Epithelial cell of proximal tubule (primary cell): ENCODE measurements around the gene SRPK1. TPM values are rescaled to one million over a fixed set of nuclear protein-coding genes. Genes with fewer than 3 reads are reported as not detected.
A peak's percentile ranks its signal among the peaks of the same experiment; 100 is the strongest.
"Not testable (repeated sequence)": the region's sequence is repeated elsewhere in the genome, so short reads cannot be mapped to it uniquely, and the experiment has no call there.

Experiments used
- DNase-seq: peaks from one replicate; pipeline ENCODE4 v3.0.0-alpha.2; 2011; ENCODE audit warnings: low read depth
- H3K4me3 ChIP-seq: 2 replicates; pipeline ENCODE4 v1.5.1; 2011; ENCODE audit warnings: low read depth, mild to moderate bottlenecking, low read length
- total RNA-seq: library from RNA; depleted of rRNA; stranded (reverse); fragments of >200 nt; gene quantifications from 2 replicates; pipeline ENCODE4 v1.2.3, GENCODE V29; 2015
- TF ChIP-seq, protein P1 (sequence below): conservative IDR thresholded peaks from 2 replicates; pipeline ENCODE4 v1.5.1; 2012; ENCODE audit warnings: low read depth, mild to moderate bottlenecking, low read length

The SRPK1 gene
- total RNA-seq, 1 donor from 2014 or later: 103 TPM

DNA sequence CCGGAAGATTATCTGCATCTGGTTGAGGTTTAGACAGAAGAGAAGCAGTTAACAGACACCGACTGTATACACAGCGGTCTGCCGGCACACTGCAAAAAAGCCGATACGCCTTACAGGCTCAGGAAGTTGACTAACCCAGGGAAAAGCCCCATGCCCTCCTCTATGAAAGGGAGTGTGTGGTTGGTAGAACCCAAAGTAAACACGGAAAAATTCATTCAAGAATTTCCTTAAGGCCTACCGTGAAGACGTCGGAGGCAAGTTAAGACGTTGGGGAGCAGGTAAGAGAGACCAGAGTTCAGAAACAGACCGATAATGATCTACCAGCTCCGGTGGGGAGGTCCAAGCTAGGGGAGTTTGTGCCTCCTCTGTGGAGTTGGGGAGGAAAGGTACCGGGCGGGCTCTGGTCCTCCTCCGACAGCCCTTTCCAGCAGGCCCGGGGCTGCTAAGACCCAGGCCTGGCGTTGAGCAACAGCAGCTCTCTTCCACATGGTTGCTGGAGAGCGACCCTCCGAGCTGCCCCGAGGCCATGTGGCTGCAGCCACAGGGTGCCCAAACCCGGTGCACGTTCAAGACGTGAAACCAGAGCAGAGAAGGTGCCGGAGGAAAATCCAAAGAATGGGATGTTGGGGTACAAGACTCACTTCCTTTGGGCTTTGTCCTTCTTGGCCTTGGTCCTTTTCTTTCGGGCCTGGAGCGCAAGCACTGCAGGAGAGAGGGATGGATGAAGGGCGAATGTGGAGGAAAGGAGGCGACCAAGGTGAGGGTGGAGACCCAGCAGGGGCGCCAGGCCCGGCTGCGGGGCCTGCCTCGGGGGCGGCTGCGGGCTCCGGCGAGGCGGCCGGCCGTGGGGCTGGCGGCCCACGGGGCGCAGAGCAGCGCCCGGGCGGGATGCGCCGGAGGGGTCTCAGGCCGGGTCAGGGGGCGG lies 809 bp downstream of the SRPK1 start:
- peak overlapping the region; percentile 89 for H3K4me3 ChIP-seq
- TF ChIP-seq, protein P1, sequence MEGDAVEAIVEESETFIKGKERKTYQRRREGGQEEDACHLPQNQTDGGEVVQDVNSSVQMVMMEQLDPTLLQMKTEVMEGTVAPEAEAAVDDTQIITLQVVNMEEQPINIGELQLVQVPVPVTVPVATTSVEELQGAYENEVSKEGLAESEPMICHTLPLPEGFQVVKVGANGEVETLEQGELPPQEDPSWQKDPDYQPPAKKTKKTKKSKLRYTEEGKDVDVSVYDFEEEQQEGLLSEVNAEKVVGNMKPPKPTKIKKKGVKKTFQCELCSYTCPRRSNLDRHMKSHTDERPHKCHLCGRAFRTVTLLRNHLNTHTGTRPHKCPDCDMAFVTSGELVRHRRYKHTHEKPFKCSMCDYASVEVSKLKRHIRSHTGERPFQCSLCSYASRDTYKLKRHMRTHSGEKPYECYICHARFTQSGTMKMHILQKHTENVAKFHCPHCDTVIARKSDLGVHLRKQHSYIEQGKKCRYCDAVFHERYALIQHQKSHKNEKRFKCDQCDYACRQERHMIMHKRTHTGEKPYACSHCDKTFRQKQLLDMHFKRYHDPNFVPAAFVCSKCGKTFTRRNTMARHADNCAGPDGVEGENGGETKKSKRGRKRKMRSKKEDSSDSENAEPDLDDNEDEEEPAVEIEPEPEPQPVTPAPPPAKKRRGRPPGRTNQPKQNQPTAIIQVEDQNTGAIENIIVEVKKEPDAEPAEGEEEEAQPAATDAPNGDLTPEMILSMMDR: no peak
- DNase-seq: peak; percentile 64

DNA sequence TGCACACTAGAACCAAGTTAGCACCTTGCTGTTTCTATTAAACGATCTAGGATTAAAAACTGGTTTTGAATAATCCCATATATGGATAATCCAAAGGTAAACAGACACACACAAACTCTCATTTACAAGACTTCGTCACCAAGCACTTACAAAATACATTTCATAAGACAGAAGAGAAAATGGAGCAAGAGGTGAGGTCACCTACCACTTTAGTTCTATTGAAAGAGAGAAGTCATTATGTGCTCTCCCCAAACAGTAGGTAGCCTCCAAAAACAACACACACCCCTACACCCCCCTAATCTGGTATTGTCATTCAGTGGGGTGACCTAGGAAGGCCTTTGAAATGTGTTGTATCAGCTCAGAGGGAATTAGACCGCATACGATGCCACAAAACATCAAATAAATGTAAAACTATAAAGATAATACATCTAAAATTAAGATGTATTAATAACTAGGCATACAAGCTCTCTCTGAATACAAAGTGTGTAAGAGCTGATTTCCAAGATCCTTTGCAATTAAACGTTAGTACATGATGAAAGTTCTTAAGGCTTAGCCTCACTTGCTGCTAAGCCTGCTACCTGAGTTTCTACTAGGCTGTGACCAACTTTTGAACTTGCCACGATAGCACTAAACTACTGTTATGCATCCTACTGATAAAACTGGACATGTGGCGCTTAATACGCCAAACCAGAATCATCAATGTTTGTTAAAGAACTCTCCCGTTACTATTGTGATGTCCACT lies 1.6 kb downstream of the SRPK1 start:
- TF ChIP-seq, protein P1: no peak
- DNase-seq: no peak
- H3K4me3 ChIP-seq: peak overlapping the region; percentile 89

- H3K4me3 ChIP-seq, DNase-seq: not testable (repeated sequence)
Measured at GRCh38 chr6:35916893-35917292, 4.0 kb downstream of the SRPK1 start.

GRCh38 chr6:35916056-35916455 lies 4.8 kb downstream of the SRPK1 start:
- TF ChIP-seq, protein P1: no peak
- no peak overlapping the region for H3K4me3 ChIP-seq
- DNase-seq: no peak

DNA sequence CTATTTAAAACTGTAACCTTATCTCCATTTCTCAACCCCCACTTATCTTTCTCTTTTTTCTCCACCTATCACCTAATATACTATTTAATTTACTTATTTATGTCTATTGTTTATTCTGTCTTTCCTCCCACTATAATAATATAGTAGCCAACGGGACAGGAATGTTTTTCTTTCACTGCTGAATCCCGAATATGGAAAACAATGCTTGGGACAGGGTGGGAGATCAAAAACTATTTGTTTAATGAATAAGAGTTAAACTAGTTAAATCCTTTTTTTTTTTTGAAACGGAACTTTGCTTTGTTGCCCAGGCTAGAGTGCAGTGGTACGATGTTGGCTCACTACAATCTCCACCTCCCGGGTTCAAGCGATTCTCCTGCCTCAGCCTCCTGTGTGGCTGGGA lies 6.4 kb downstream of the SRPK1 start:
- H3K4me3 ChIP-seq: no peak overlapping the region
- TF ChIP-seq, protein P1: no peak
- DNase-seq: no peak

- no peak overlapping the region for H3K4me3 ChIP-seq
- no peak for DNase-seq
- TF ChIP-seq, protein P1: no peak
Measured at GRCh38 chr6:35911871-35912653, 8.8 kb downstream of the SRPK1 start.

DNA sequence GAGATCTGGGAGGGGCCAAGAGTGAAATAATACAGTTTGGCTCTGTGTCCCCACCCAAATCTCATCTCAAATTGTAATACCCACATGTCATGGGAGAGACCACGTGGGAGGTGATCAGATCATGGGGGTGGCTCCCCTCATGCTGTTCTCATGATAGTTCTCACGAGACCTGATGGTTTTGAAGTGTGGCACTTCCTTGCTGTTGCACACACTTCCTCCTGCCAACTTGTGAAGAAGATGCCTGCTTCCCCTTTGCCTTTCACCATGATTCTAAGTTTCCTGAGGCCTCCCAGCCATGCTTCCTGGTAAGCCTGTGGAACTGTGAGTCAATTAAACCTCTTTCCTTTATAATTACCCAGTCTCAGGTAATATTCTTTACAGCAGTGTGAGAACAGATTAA lies 11.3 kb downstream of the SRPK1 start:
- DNase-seq, H3K4me3 ChIP-seq: not testable (repeated sequence)

GRCh38 chr6:35908753-35909401 lies 12.0 kb downstream of the SRPK1 start:
- DNase-seq, H3K4me3 ChIP-seq: not testable (repeated sequence)
